MCF 10A (cell line): Measurements from ENCODE around the gene RABGGTA. TPM values are rescaled to one million over a fixed set of nuclear protein-coding genes. Genes with fewer than 3 reads are reported as not detected.
A peak's percentile ranks its signal among the peaks of the same experiment; 100 is the strongest.

Experiments used
- BruUV-seq: library from RNA; stranded (reverse); fragments of 400-500 nt; replicated peaks from 2 replicates; lab custom pipeline; 2021; lab: Mats Ljungman, UMichigan
- CTCF ChIA-PET: fragments of 300-600 bp; sonication (Branson Sonifier 250); formaldehyde crosslinking; extraction: SDS; loops from one replicate; lab custom pipeline; 2021; ENCODE audit warnings: antibody characterized with exemption, inconsistent platforms; lab: Yijun Ruan, JAX
- POLR2A ChIA-PET: fragments of 300-600, 350-650 bp; sonication (Branson Sonifier 250); formaldehyde crosslinking; extraction: SDS; loops from one replicate; lab custom pipeline; 2020; ENCODE audit warnings: antibody characterized with exemption, inconsistent platforms; lab: Yijun Ruan, JAX
- DNase-seq: peaks from one replicate; pipeline ENCODE4 v3.0.0-alpha.2; 2018; ENCODE audit not compliant: unreplicated experiment
- H3K27ac Mint-ChIP-seq: one replicate; pipeline ENCODE4 v1.8.0; 2022; ENCODE audit warnings: mild to moderate bottlenecking, low read depth, mixed read lengths; ENCODE audit not compliant: unreplicated experiment
- H3K27me3 Mint-ChIP-seq: one replicate; pipeline ENCODE4 v1.8.0; 2022; ENCODE audit warnings: mixed read lengths; ENCODE audit not compliant: insufficient read depth, unreplicated experiment
- H3K36me3 Mint-ChIP-seq: one replicate; pipeline ENCODE4 v1.8.0; 2022; ENCODE audit warnings: mild to moderate bottlenecking, moderate library complexity, mixed read lengths; ENCODE audit not compliant: insufficient read depth, unreplicated experiment
- H3K4me1 Mint-ChIP-seq: one replicate; pipeline ENCODE4 v1.8.0; 2022; ENCODE audit warnings: mixed read lengths; ENCODE audit not compliant: insufficient read depth, unreplicated experiment
- H3K4me3 Mint-ChIP-seq: one replicate; pipeline ENCODE4 v1.8.0; 2022; ENCODE audit warnings: mild to moderate bottlenecking, moderate library complexity, mixed read lengths; ENCODE audit not compliant: unreplicated experiment
- H3K9me3 Mint-ChIP-seq: one replicate; pipeline ENCODE4 v1.8.0; 2022; ENCODE audit warnings: mixed read lengths; ENCODE audit not compliant: unreplicated experiment
- intact Hi-C: fragments of 100-400 bp; cut with micrococcal nuclease; formaldehyde crosslinking; loops from 2 replicates; pipeline ENCODE4 v1.14.1; 2022
- total RNA-seq: library from RNA; stranded (reverse); gene quantifications from 2 replicates; pipeline ENCODE4 v1.2.3, GENCODE V29; 2022
- TF ChIP-seq, protein P1 (sequence below): fragments of 200-600 bp; IDR thresholded peaks from one replicate; pipeline ENCODE4 v1.8.0; 2022; ENCODE audit warnings: antibody characterized with exemption, mild to moderate bottlenecking; ENCODE audit not compliant: unreplicated experiment

The RABGGTA gene
- total RNA-seq, 1 experiment from 2014 or later: 75.0 TPM

DNA sequence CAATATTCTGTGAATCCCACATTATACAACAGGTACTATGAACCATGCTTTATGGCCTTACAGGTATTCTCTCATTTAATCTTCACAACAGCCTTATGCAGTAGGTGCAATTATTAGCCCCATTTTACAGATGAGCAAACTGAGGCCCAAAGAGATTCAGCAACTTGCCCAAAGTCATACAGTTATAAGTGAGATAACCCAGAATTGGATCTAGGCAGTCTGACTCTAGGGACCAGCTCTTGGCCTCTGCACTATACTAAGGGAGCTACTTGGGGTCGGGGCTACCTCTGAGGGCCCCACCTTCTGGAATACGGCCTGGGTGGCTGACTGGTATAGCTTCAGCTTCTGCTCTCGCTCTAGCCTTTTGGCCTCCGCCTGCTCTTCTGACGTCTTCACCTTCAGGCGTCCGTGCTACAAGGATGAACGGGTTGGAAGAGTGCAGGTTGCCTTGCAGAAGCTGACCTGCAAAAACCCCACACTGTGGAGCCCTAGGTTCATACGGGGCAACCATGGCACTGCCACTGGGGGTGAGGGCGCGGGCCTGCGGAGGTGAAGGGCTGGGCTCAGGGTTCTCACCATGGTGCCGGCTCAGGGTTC lies 762 bp downstream of the RABGGTA start:
- BruUV-seq: no TSS peak
- Mint-ChIP-seq H3K4me1 (peaks cover 43% of the 10 kb centered on the region), H3K36me3 (peaks cover 24% of the 10 kb centered on the region), H3K9me3 (no peaks in the 10 kb centered on the region), H3K4me3 (peak overlapping the region; percentile 89), H3K27ac (peak overlapping the region; percentile 16), H3K27me3 (no peaks in the 10 kb centered on the region)
- CTCF ChIA-PET: interaction anchor here (0.6 to 32.3 kb wide), 15 partner anchors 9 to 713 kb away, joined by 3 to 457 read pairs (median 4); partner anchors contain the start of genes CIDEB, DHRS1, LTB4R and LTB4R2
- POLR2A ChIA-PET: interaction anchor here (0.6 to 9.5 kb wide), 18 partner anchors 9 to 156 kb away, joined by 3 to 146 read pairs (median 10); partner anchors contain the start of genes CHMP4A, DCAF11, DHRS1 and LTB4R2
- TF ChIP-seq, protein P1, sequence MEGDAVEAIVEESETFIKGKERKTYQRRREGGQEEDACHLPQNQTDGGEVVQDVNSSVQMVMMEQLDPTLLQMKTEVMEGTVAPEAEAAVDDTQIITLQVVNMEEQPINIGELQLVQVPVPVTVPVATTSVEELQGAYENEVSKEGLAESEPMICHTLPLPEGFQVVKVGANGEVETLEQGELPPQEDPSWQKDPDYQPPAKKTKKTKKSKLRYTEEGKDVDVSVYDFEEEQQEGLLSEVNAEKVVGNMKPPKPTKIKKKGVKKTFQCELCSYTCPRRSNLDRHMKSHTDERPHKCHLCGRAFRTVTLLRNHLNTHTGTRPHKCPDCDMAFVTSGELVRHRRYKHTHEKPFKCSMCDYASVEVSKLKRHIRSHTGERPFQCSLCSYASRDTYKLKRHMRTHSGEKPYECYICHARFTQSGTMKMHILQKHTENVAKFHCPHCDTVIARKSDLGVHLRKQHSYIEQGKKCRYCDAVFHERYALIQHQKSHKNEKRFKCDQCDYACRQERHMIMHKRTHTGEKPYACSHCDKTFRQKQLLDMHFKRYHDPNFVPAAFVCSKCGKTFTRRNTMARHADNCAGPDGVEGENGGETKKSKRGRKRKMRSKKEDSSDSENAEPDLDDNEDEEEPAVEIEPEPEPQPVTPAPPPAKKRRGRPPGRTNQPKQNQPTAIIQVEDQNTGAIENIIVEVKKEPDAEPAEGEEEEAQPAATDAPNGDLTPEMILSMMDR: no peak
- intact Hi-C loops: loop anchor here (1.0 kb wide), 2 partner anchors 27 to 28 kb away; partner anchors contain the start of gene TINF2
- DNase-seq: peak; percentile 31

DNA sequence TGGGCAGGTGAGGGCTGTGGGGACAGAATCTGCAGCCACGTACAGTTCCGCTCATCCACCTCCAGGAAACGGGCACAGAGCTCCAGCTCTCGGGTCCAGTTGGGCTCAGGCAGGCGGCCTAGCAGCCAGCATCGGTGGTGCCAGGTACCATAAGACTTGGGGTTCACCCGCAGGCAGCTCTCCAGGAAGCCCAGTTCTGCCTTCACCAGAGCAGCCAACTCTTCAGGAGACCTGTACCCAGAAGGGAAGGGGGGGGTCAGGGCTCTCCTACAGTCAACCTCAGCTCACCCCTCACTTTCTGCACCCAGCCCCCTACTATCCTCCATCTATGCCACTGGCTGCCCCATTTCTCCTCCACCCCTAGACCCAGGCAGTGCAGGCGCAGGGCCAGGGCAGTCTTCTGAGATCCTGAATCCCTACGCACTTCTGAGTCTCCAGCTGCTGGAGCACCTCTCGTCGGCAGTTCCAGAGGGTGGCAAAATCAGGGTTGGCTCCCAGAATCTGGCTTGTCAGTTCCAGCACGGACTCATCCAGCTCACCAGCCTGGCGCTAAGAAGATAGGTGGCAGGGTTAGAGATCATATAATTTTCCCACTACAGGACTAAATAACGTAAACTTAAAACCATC lies 1.4 kb downstream of the RABGGTA start:
- peaks cover 44% of the 10 kb centered on the region for H3K4me1 Mint-ChIP-seq

DNA sequence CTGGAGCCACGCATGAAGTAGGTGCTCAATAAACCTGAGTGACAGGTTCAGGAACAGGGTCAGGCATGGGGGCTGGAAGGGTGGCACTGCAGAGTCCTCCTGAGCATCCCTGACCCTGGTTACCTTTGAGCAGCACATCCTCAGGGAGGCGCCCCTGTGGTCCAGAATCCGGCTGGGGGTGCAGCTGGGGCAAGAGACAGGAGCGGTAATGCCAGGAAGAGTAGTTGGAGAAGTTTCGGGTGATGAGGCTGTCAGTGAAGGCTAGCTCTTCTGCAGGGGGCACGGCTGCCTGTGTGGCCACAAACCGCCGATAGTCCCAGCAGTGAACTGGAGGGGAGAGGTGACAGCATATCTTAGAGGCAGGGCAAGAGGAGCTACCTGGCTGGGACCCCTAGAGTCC lies 2.0 kb downstream of the RABGGTA start:
- Mint-ChIP-seq H3K36me3 (peaks cover 24% of the 10 kb centered on the region), H3K9me3 (no peaks in the 10 kb centered on the region), H3K4me1 (peaks cover 49% of the 10 kb centered on the region), H3K27ac (no peak overlapping the region), H3K4me3 (peak overlapping the region; percentile 24), H3K27me3 (no peaks in the 10 kb centered on the region)
- TF ChIP-seq, protein P1: no peak
- intact Hi-C loops: no loop called here
- ChIA-PET CTCF (interaction anchor here (0.6 to 32.3 kb wide), 7 partner anchors 22 to 712 kb away, joined by 3 to 457 read pairs (median 4); partner anchors contain the start of genes CIDEB, DHRS1, LTB4R2 and NOP9), POLR2A (interaction anchor here (0.8 to 9.5 kb wide), 7 partner anchors 12 to 122 kb away, joined by 4 to 146 read pairs (median 22); partner anchors contain the start of genes CHMP4A, DHRS1, LTB4R2 and NOP9)
- BruUV-seq: no TSS peak
- no peak for DNase-seq

More for the DNA sequence above, 1.4 kb downstream of the RABGGTA start:
- H3K36me3 Mint-ChIP-seq: peaks cover 24% of the 10 kb centered on the region
- no peak for DNase-seq
- intact Hi-C loops: no loop called here
- H3K4me3 Mint-ChIP-seq: peak overlapping the region; percentile 89
- POLR2A ChIA-PET: interaction anchor here (0.6 to 9.5 kb wide), 14 partner anchors 9 to 80 kb away, joined by 3 to 146 read pairs (median 10); partner anchors contain the start of genes CHMP4A, DHRS1, LTB4R2 and NOP9
- CTCF ChIA-PET: interaction anchor here (0.6 to 32.3 kb wide), 16 partner anchors 8 to 712 kb away, joined by 3 to 457 read pairs (median 4); partner anchors contain the start of genes CIDEB, DHRS1, LTB4R and LTB4R2
- H3K9me3 Mint-ChIP-seq: no peaks in the 10 kb centered on the region
- H3K27ac Mint-ChIP-seq: no peak overlapping the region
- BruUV-seq: TSS peak; percentile 39
- no peaks in the 10 kb centered on the region for H3K27me3 Mint-ChIP-seq
- TF ChIP-seq, protein P1: no peak
